Body of pancreas (tissue), 4 donors: ENCODE measurements around the gene TMEM179B.
"Not testable (repeated sequence)": the region's sequence is repeated elsewhere in the genome, so short reads cannot be mapped to it uniquely, and the experiment has no call there.

ENCODE experiments used
- POLR2A ChIP-seq, 3 donors: fragments of 450-650 bp; IDR thresholded peaks; one replicate each; pipeline ENCODE4 v1.6.1; 2016; ENCODE audit warnings: antibody characterized with exemption in 3 of 3, mild to moderate bottlenecking in 2 of 3
- TF ChIP-seq, protein P1 (sequence below), 7 experiments: fragments of 450-650 bp in 4 of 7; fragments of 200-600 bp in 3 of 7; sonication (generic) in 3 of 7; IDR thresholded peaks; one replicate each; pipeline ENCODE4 v1.5.1; 2016 to 2019; ENCODE audit warnings: antibody characterized with exemption in 7 of 7

GRCh38 chr11:62828130-62828529 is 40.9 kb downstream of the TMEM179B start:
- TF ChIP-seq POLR2A (IDR thresholded peaks at IDR 0.05) = not testable (repeated sequence)
- TF ChIP-seq, protein P1, sequence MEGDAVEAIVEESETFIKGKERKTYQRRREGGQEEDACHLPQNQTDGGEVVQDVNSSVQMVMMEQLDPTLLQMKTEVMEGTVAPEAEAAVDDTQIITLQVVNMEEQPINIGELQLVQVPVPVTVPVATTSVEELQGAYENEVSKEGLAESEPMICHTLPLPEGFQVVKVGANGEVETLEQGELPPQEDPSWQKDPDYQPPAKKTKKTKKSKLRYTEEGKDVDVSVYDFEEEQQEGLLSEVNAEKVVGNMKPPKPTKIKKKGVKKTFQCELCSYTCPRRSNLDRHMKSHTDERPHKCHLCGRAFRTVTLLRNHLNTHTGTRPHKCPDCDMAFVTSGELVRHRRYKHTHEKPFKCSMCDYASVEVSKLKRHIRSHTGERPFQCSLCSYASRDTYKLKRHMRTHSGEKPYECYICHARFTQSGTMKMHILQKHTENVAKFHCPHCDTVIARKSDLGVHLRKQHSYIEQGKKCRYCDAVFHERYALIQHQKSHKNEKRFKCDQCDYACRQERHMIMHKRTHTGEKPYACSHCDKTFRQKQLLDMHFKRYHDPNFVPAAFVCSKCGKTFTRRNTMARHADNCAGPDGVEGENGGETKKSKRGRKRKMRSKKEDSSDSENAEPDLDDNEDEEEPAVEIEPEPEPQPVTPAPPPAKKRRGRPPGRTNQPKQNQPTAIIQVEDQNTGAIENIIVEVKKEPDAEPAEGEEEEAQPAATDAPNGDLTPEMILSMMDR (IDR thresholded peaks at IDR 0.05) = not testable (repeated sequence)
